Fibroblast of mammary gland (primary cell): ENCODE data around the gene MAG.
"Not testable (repeated sequence)": the region's sequence is repeated elsewhere in the genome, so short reads cannot be mapped to it uniquely, and the experiment has no call there.

ENCODE experiments used
- DNase-seq: peaks from one replicate; pipeline ENCODE4 v3.0.0-alpha.2; 2010; ENCODE audit warnings: low read depth
- H3K4me3 ChIP-seq: 2 replicates; pipeline ENCODE4 v1.5.1; 2011; ENCODE audit warnings: low read depth, mild to moderate bottlenecking, low read length, moderate library complexity; ENCODE audit not compliant: control insufficient read depth
- CTCF ChIP-seq: conservative IDR thresholded peaks from 2 replicates; pipeline ENCODE4 v1.5.1; 2011; ENCODE audit warnings: low read depth, low read length, inconsistent platforms; ENCODE audit not compliant: control insufficient read depth, insufficient read depth

MAG gene

GRCh38 chr19:35285095-35285449, 6.9 kb upstream of the MAG start:
- no peak overlapping the region for H3K4me3 ChIP-seq
- DNase-seq: no peak
- no peak for TF ChIP-seq CTCF

DNA sequence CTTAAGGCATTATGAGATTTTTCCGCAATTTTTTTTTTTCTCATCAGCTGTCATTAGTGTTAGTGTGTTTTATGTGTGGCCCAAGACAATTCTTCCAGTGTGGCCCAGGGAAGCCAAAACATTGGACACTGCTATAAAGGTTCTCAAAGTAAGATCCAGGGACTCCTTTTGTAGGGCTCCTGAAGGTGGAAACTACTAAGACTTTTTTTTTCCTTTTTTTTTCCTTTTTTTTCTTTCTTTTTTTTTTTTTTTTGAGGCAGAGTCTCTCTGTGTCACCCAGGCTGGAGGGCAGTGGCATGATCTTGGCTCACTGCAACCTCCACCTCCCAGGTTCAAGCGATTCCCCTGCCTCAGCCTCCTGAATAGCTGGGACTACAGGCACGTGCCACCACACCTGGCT, 6.5 kb upstream of the MAG start:
- not testable (repeated sequence) for H3K4me3 ChIP-seq, DNase-seq

DNA sequence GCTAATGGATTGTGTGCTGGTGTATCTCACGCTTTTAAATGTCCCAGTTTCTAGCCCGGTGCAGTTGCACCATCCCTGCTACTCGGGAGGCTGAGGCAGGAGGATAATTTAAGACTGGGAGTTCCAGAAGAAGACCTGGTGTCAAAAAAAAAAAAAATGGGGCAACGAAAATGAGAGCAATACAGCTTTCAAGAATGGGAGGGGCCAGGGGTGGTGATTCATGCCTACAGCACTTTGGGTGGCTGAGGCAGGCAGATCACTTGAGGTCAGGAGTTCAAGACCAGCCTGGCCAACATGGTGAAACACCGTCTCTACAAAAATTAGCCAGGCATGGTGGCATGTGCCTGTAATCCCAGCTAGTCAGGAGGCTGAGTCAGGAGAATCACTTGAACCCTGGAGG, 5.9 kb upstream of the MAG start:
- not testable (repeated sequence) for DNase-seq, H3K4me3 ChIP-seq

DNA sequence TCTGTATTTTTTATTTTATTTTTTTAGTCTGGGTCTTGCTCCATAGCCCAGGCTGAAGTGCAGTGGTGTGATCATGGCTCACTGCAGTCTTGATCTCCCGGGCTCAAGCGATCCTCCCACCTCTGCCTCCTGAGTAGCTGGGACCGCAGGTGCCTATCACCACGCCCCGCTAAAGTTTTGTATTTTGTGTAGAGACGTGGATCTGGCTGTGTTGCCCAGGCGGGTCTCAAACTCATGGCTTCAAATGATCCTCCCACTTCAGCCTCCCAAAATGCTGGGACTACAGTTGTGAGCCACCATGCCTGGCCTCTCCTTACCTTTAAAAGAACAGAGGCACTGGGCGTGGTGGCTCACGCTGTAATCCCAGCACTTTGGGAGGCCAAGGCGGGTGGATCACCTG, 4.2 kb upstream of the MAG start:
- no peak overlapping the region for H3K4me3 ChIP-seq
- TF ChIP-seq CTCF: no peak
- no peak for DNase-seq

DNA sequence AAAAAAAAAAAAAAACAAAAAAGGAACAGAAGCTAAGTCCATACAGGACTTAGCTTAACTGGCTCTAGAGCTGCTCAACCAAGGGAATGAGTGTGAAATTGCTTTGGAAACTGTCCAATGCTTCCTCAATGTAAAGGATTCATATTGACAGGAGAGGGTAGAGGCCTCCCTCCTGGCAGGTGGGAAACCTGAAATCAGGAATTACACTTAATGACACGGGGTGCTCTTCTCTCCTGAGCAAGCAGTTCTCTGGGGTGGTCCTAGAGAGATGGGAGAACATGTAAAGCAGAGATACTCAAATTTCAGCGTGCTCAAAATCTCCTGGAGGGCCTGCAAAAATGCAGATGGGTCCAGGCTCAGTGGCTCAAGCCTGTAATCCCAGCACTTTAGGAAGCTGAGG, 3.6 kb upstream of the MAG start:
- TF ChIP-seq CTCF: no peak
- H3K4me3 ChIP-seq: no peak overlapping the region
- DNase-seq: no peak

DNA sequence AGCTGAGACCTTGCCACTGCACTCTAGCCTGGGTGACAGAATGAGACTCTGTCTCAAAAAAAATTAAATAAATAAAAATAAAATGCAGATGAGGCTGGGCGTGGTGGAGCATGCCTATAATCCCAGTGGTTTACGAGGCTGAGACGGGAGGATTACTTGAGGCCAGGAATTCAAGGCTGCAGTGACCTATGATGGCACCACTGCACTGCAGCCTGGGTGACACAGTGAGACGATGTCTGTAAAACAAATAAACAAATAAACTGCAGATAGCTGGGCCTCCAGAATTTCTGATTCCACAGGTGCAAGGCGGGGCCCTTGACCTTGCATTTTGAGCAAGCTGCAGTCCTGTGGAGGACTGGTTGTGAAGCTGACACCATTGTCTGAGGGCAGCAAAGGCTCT, 3.1 kb upstream of the MAG start:
- TF ChIP-seq CTCF: no peak
- H3K4me3 ChIP-seq: no peak overlapping the region
- no peak for DNase-seq

DNA sequence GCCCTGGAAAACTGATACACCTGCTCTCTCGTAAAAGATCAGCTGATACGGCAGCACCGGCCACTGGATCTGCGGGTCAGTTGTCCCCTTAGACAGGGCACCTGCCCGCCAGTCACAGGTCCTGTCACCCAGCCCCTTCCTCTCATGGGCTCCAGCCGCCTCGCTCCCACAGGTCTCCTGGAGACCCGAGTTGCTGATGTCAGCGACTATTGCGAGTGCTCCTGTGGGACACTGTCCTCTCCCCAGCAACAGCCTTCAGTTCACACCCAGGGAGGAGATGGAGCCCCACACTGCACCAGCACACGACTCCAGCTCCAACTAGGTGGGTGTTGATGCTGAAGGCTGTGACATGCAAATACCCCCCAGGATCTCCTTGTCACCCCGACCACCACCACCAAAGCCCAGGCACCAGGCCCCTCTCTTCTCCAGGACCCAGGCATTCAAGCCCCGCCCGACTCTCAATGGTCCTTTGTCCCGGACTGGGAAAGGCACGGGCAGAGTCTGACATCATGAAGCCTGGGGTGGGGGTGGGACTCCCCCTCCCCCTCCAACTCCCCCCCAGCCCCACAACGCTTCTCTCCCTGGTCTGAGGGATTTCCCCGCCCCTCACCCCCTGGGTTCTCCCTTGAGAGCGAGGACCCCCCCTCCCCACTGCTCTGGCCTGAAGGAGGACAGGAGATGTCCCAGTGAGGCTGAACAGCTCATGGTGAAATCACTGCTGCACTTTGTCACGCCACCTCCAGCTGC, 1.4 kb upstream of the MAG start:
- TF ChIP-seq CTCF: no peak
- DNase-seq: no peak
- H3K4me3 ChIP-seq: no peak overlapping the region

DNA sequence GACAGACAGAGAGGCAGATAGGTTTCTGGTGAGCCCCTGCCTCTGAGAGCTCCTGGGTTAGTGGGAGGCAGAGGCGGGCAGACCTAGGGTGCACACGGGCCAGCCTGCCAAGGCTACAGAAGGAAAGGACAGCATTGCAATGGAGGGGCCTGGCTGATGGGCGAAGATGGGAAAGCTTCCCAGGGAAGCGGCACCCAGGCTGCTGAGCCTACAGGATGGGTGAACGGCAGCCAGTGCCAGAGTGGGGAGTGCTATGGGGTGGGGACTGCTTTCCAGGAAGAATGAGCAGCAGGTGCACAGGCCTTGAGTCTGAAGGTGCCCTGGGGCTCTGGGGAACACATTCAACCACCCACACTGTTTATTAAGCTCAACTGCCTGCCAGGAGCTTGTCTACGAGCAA, 702 bp upstream of the MAG start:
- no peak for DNase-seq
- no peak for TF ChIP-seq CTCF
- H3K4me3 ChIP-seq: no peak overlapping the region
